GM12801 (cell line): ENCODE results near the gene LMAN1.

Experiments
- CTCF ChIP-seq: IDR thresholded peaks from one replicate; pipeline ENCODE4 v1.5.1; 2011; ENCODE audit warnings: control low read depth; ENCODE audit not compliant: insufficient read length; ENCODE audit errors: extremely low read depth

The LMAN1 gene

DNA sequence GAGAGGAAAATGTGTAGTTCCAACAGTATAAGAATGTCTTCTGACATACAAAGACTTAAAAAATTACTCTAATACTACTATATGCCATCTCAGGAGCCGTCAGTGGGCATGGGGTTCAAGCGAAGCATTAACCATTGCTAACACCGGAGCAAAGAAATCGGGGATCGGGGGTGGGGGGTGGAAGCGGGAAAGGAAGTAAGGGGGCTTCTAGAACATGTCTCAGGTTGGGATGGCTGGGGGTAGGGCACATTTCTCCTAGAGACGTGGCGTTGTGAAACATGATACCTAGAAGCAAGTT, 702 bp downstream of the LMAN1 start:
- no peak for TF ChIP-seq CTCF

DNA sequence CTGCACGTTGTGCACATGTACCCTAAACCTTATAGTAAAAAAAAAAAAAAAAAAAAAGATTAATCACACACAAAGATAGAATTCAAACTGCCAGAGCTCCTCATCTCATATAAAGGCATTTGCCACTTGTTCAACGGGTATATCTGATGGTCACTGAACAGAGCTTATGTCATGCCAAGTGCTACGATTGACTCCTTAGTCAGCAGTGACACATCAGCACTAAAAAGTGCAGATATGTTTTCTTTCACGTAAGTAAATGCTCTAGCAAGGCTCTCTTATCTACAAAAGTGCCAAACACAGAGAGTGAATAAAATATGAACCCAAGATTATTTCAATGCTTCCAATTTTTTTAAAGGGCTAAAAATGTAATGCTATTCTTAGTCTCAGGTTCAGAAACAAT, 1.1 kb downstream of the LMAN1 start:
- TF ChIP-seq CTCF, result no peak

GRCh38 chr18:59354731-59355130, 4.3 kb downstream of the LMAN1 start:
- no peak for TF ChIP-seq CTCF

DNA sequence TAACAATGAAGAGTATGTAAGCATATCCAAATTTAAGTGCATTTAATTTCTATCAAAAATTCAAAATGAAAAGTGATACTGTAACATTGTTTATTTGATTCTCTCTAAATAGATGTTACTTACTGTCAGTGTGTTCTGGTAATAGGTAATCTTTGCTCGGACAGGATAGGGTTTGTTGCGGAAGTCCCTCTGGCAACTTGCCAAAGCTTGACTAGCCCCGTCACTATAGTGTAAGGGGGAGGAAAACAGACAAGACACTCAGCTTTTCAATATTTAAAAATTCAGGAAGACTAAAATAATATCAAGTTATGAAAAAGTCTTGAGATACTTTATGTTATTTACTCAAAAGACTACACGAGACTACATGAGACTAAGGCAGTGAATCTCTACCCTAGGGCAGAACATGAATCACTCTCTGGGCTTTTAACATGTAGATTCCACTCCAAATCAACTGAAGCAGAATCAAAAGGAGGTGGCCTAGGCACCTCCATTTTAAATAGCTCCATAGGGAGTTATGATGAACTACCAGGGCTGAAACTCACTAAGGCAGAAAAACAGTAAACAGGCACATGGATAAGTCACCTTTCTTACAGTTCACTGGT, 5.9 kb downstream of the LMAN1 start:
- TF ChIP-seq CTCF, result no peak

GRCh38 chr18:59352250-59352855, 6.7 kb downstream of the LMAN1 start:
- TF ChIP-seq CTCF, result no peak

DNA sequence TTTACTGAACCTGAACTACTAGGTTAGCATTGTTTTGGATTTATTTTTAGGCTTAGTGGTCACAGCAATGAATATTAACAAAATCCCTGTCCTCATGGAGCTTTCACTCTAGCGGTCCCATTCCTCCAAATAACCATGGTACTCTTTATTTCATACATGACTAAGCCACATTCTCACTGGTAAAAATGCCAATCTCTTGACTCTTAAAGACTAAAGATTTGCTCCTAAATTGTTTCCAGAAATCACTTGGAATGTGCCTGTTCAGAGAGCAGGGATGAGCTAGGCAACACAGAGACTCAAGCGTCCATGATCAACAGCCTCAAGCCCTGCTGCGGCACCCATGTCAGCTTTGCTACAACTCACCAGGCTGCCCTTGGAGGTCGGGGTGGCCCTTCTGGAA, 13.5 kb downstream of the LMAN1 start:
- TF ChIP-seq CTCF, result no peak

GRCh38 chr18:59344996-59345395, 14.1 kb downstream of the LMAN1 start:
- TF ChIP-seq CTCF, result no peak
